WTC11 (cell line): Measurements from ENCODE around the gene CSRNP3. TPM values are rescaled to one million over a fixed set of nuclear protein-coding genes. Genes with fewer than 3 reads are reported as not detected.

Experiments
- ATAC-seq: fragments of 200-7000 bp; cut with Tn5 transposase; 2 replicates; pipeline ENCODE4 v1.10.0; 2021; ENCODE audit warnings: mild to moderate bottlenecking, moderate library complexity
- CTCF ChIA-PET: fragments of 300-600 bp; sonication (Branson Sonifier 250); formaldehyde crosslinking; loops from one replicate; lab custom pipeline; 2021; ENCODE audit warnings: antibody characterized with exemption; lab: Charles Lee
- POLR2A ChIA-PET: fragments of 350-600 bp; sonication (Branson Sonifier 250); formaldehyde crosslinking; loops from one replicate; lab custom pipeline; 2021; ENCODE audit warnings: antibody characterized with exemption; lab: Charles Lee
- DNase-seq: peaks from one replicate; pipeline ENCODE4 v3.0.0; 2021; ENCODE audit warnings: low spot score
- H3K27ac Mint-ChIP-seq: 2 replicates; pipeline ENCODE4 v1.8.0; 2021; ENCODE audit warnings: mixed read lengths
- H3K27me3 Mint-ChIP-seq: 2 replicates; pipeline ENCODE4 v1.8.0; 2021; ENCODE audit warnings: low read depth, mild to moderate bottlenecking, moderate library complexity, mixed read lengths
- H3K36me3 Mint-ChIP-seq: 2 replicates; pipeline ENCODE4 v1.8.0; 2021; ENCODE audit warnings: mixed read lengths
- H3K4me1 Mint-ChIP-seq: 2 replicates; pipeline ENCODE4 v1.8.0; 2022; ENCODE audit warnings: mixed read lengths
- H3K4me3 Mint-ChIP-seq: 2 replicates; pipeline ENCODE4 v1.8.0; 2021; ENCODE audit warnings: mild to moderate bottlenecking, moderate library complexity, mixed read lengths
- H3K9me3 Mint-ChIP-seq: 2 replicates; pipeline ENCODE4 v1.8.0; 2021; ENCODE audit warnings: mixed read lengths
- ATF1 ChIP-seq: sonication (generic); formaldehyde crosslinking; IDR thresholded peaks from 2 replicates; pipeline ENCODE4 v1.8.1; 2023; ENCODE audit warnings: mild to moderate bottlenecking, moderate library complexity, missing genetic modification reagents
- ATF2 ChIP-seq: sonication (generic); formaldehyde crosslinking; IDR thresholded peaks from 2 replicates; pipeline ENCODE4 v1.8.1; 2022; ENCODE audit warnings: low read depth, missing genetic modification reagents, borderline replicate concordance
- ATF3 ChIP-seq: sonication (generic); formaldehyde crosslinking; conservative IDR thresholded peaks from 2 replicates; pipeline ENCODE4 v1.8.1; 2022; ENCODE audit warnings: mild to moderate bottlenecking, missing genetic modification reagents
- ATF6 ChIP-seq: sonication (generic); formaldehyde crosslinking; IDR thresholded peaks from 2 replicates; pipeline ENCODE4 v1.8.1; 2023; ENCODE audit warnings: mild to moderate bottlenecking, missing genetic modification reagents
- CREM ChIP-seq: sonication (generic); formaldehyde crosslinking; IDR thresholded peaks from 2 replicates; pipeline ENCODE4 v1.8.1; 2022; ENCODE audit warnings: mild to moderate bottlenecking, missing genetic modification reagents, moderate library complexity
- E2F1 ChIP-seq: sonication (generic); formaldehyde crosslinking; IDR thresholded peaks from 2 replicates; pipeline ENCODE4 v1.8.0; 2022; ENCODE audit warnings: mild to moderate bottlenecking, missing genetic modification reagents
- E2F4 ChIP-seq: sonication (generic); formaldehyde crosslinking; IDR thresholded peaks from 2 replicates; pipeline ENCODE4 v1.8.1; 2022; ENCODE audit warnings: low read depth, mild to moderate bottlenecking, moderate library complexity, missing genetic modification reagents, borderline replicate concordance
- ELF4 ChIP-seq: sonication (generic); formaldehyde crosslinking; IDR thresholded peaks from 2 replicates; pipeline ENCODE4 v1.8.1; 2022; ENCODE audit warnings: low read depth, mild to moderate bottlenecking, moderate library complexity, missing genetic modification reagents
- ESRRA ChIP-seq: sonication (generic); formaldehyde crosslinking; IDR thresholded peaks from 2 replicates; pipeline ENCODE4 v1.8.1; 2022; ENCODE audit warnings: mild to moderate bottlenecking, missing genetic modification reagents, borderline replicate concordance
- FOXK1 ChIP-seq: sonication (generic); formaldehyde crosslinking; IDR thresholded peaks from 2 replicates; pipeline ENCODE4 v1.8.0; 2022; ENCODE audit warnings: mild to moderate bottlenecking, moderate library complexity, missing genetic modification reagents
- FOXP4 ChIP-seq: sonication (generic); formaldehyde crosslinking; IDR thresholded peaks from 2 replicates; pipeline ENCODE4 v1.8.0; 2022; ENCODE audit warnings: mild to moderate bottlenecking, missing genetic modification reagents
- GRHL2 ChIP-seq: fragments of 250-450 bp; sonication (Bioruptor Pico); IDR thresholded peaks from 2 replicates; pipeline ENCODE4 v1.8.0; 2022; ENCODE audit warnings: mild to moderate bottlenecking, moderate library complexity; ENCODE audit not compliant: insufficient replicate concordance, severe bottlenecking
- SP1 ChIP-seq: sonication (generic); formaldehyde crosslinking; conservative IDR thresholded peaks from 2 replicates; pipeline ENCODE4 v1.8.1; 2022; ENCODE audit warnings: missing genetic modification reagents
- TP53 ChIP-seq: sonication (generic); formaldehyde crosslinking; IDR thresholded peaks from 2 replicates; pipeline ENCODE4 v1.8.1; 2023; ENCODE audit warnings: mild to moderate bottlenecking, missing genetic modification reagents
- ZMAT4 ChIP-seq: fragments of 250-450 bp; sonication (Bioruptor Pico); IDR thresholded peaks from 2 replicates; pipeline ENCODE4 v1.9.0; 2021; ENCODE audit warnings: mild to moderate bottlenecking
- ZNF232 ChIP-seq: sonication (generic); formaldehyde crosslinking; IDR thresholded peaks from 2 replicates; pipeline ENCODE4 v1.8.0; 2022; ENCODE audit warnings: mild to moderate bottlenecking, missing genetic modification reagents
- ZNF263 ChIP-seq: sonication (generic); formaldehyde crosslinking; IDR thresholded peaks from 2 replicates; pipeline ENCODE4 v1.8.1; 2022; ENCODE audit warnings: low read depth, mild to moderate bottlenecking, moderate library complexity, missing genetic modification reagents
- ZNF423 ChIP-seq: fragments of 250-450 bp; sonication (Bioruptor Pico); IDR thresholded peaks from 2 replicates; pipeline ENCODE4 v2.1.2; 2022; ENCODE audit warnings: mild to moderate bottlenecking, moderate library complexity
- ZNF512 ChIP-seq: sonication (generic); formaldehyde crosslinking; IDR thresholded peaks from 2 replicates; pipeline ENCODE4 v1.8.1; 2022; ENCODE audit warnings: missing genetic modification reagents, borderline replicate concordance
- total RNA-seq: library from RNA; stranded (reverse); gene quantifications from 3 replicates; pipeline ENCODE4 v1.2.3, GENCODE V29; 2021

The CSRNP3 gene
- total RNA-seq, 1 experiment from 2014 or later, result 7.3 TPM

GRCh38 chr2:165610591-165611029 lies 141.1 kb downstream of the CSRNP3 start (continued):
- TF ChIP-seq ZNF512 (CRISPR knock-in tag) (no peak), E2F1 (CRISPR knock-in tag) (no peak), FOXP4 (no peak)
- TF ChIP-seq, all 79 proteins: peak for 0

- POLR2A ChIA-PET, result no interaction called here
- CTCF ChIA-PET, result interaction anchor here (1.2 kb wide), 2 partner anchors 161 to 257 kb away, joined by 3 read pairs; no protein-coding TSS in a partner anchor
- ATAC-seq, result no peak
- H3K9me3 Mint-ChIP-seq, result peaks cover 12% of the 10 kb centered on the region; the same call in 1 of the 2 replicates
- H3K27ac Mint-ChIP-seq, result no peak overlapping the region
- H3K36me3 Mint-ChIP-seq, result peaks cover 11% of the 10 kb centered on the region; the same call in 1 of the 2 replicates
- H3K4me1 Mint-ChIP-seq, result peaks cover 18% of the 10 kb centered on the region
- DNase-seq, result no peak
- H3K27me3 Mint-ChIP-seq, result no peaks in the 10 kb centered on the region
- no peak overlapping the region for H3K4me3 Mint-ChIP-seq
- TF ChIP-seq SP1 (CRISPR knock-in tag) (no peak), FOXK1 (CRISPR knock-in tag) (no peak), CREM (no peak), ATF2 (CRISPR knock-in tag) (no peak), ELF4 (CRISPR knock-in tag) (no peak), GRHL2 (CRISPR knock-in tag) (no peak), ATF6 (CRISPR knock-in tag) (no peak), E2F1 (CRISPR knock-in tag) (no peak), TP53 (no peak), E2F4 (CRISPR knock-in tag) (no peak), ZNF232 (CRISPR knock-in tag) (no peak), ATF3 (CRISPR knock-in tag) (no peak), ZNF263 (CRISPR knock-in tag) (no peak), ZMAT4 (CRISPR knock-in tag) (no peak), ATF1 (CRISPR knock-in tag) (no peak), ESRRA (CRISPR knock-in tag) (no peak), ZNF423 (CRISPR knock-in tag) (no peak)
These were observed 148.4 kb downstream of the CSRNP3 start for GRCh38 chr2:165617741-165618481.
